K562 (cell line): ENCODE results near the gene GOLGA8B. TPM values are rescaled to one million over a fixed set of nuclear protein-coding genes. Genes with fewer than 3 reads are reported as not detected.

Source experiments
- ATAC-seq: fragments of 200-7000 bp; cut with Tn5 transposase; 3 replicates; pipeline ENCODE4 v1.9.1; 2020; ENCODE audit warnings: moderate library complexity
- BruUV-seq: library from RNA; stranded (reverse); fragments of 400-500 nt; replicated peaks from 2 replicates; lab custom pipeline; 2021; lab: Mats Ljungman, UMichigan
- CTCF ChIA-PET: fragments of 300-600 bp; formaldehyde crosslinking; extraction: SDS; loops from one replicate; lab custom pipeline; 2021; ENCODE audit warnings: low intra/inter-chr PET ratio; lab: Yijun Ruan, JAX
- POLR2A ChIA-PET: fragments of 300-600, 350-650 bp; sonication (Branson Sonifier 250); formaldehyde crosslinking; extraction: SDS; loops from one replicate; lab custom pipeline; 2021; ENCODE audit warnings: antibody characterized with exemption, inconsistent platforms; lab: Yijun Ruan, JAX
- DNase-seq, 4 experiments: peaks; one replicate each; pipeline versions ENCODE4 v3.0.0 to v3.0.0-alpha.2; 2011 to 2018; ENCODE audit warnings: low spot score in 3 of 4, mixed read lengths in 3 of 4; ENCODE audit errors: extremely low read depth in 1 of 4
- FAIRE-seq: peaks from 2 replicates; lab custom pipeline; 2011; peaks lifted over from hg19 to GRCh38; lab: Jason Lieb, UNC
- H2AFZ ChIP-seq: 2 replicates; pipeline ENCODE4 v1.6.0; 2011; ENCODE audit warnings: low read depth, low read length, control low read depth, inconsistent platforms
- H3K27ac ChIP-seq: fragments of 200-600 bp; 3 replicates; pipeline ENCODE4 v1.8.0; 2011; ENCODE audit warnings: low read depth, mild to moderate bottlenecking, control low read depth, inconsistent platforms, low read length, moderate library complexity, mixed read lengths; ENCODE audit errors: extremely low read depth
- H3K27me3 ChIP-seq, 2 experiments: fragments of 300-600 bp in 1 of 2; 2 replicates in 1 of 2; 3 replicates in 1 of 2; pipeline versions ENCODE4 v1.6.0 to v1.8.0; 2011; ENCODE audit warnings: inconsistent platforms in 2 of 2, low read length in 2 of 2, mild to moderate bottlenecking in 1 of 2, mixed read lengths in 1 of 2, moderate library complexity in 1 of 2; ENCODE audit not compliant: control insufficient read depth in 2 of 2, insufficient read depth in 2 of 2
- H3K36me3 ChIP-seq: fragments of 300-600 bp; 3 replicates; pipeline ENCODE4 v1.8.0; 2011; ENCODE audit warnings: mild to moderate bottlenecking, low read length, inconsistent platforms; ENCODE audit not compliant: control insufficient read depth, insufficient read depth
- H3K4me1 ChIP-seq, 2 experiments: fragments of 200-600 bp in 1 of 2; replicated peaks in 1 of 2; 2 replicates in 1 of 2; 3 replicates in 1 of 2; pipeline versions ENCODE4 v1.5.1 to v1.8.0; 2011; ENCODE audit warnings: inconsistent platforms in 2 of 2, low read length in 2 of 2, mild to moderate bottlenecking in 1 of 2, mixed read lengths in 1 of 2, moderate library complexity in 1 of 2; ENCODE audit not compliant: control insufficient read depth in 2 of 2, insufficient read depth in 2 of 2
- H3K4me2 ChIP-seq: 2 replicates; pipeline ENCODE4 v1.6.1; 2011; ENCODE audit warnings: low read length, control low read depth, inconsistent platforms, mixed read lengths; ENCODE audit not compliant: insufficient read depth
- H3K4me3 ChIP-seq: fragments of 200-600 bp; sonication (generic), shearing (Covaris generic); 2 replicates; pipeline ENCODE4 v1.5.1; 2016; ENCODE audit warnings: control low read depth, inconsistent platforms
- H3K79me2 ChIP-seq: fragments of 200-600 bp; 3 replicates; pipeline ENCODE4 v1.8.0; 2011; ENCODE audit warnings: low read length, inconsistent platforms; ENCODE audit not compliant: control insufficient read depth, insufficient read depth
- H3K9ac ChIP-seq, 2 experiments: 2 replicates each; pipeline versions ENCODE4 v1.6.0 to v1.6.1; 2011; ENCODE audit warnings: low read depth in 2 of 2, low read length in 2 of 2, control low read depth in 1 of 2, inconsistent platforms in 1 of 2, mild to moderate bottlenecking in 1 of 2, mixed read lengths in 1 of 2; ENCODE audit not compliant: insufficient read depth in 1 of 2
- H3K9me1 ChIP-seq: one replicate; pipeline ENCODE4 v1.6.0; 2011; ENCODE audit warnings: inconsistent platforms, mild to moderate bottlenecking, low read length, moderate library complexity; ENCODE audit not compliant: control insufficient read depth, insufficient read depth
- H3K9me3 ChIP-seq: replicated peaks from 2 replicates; pipeline ENCODE4 v1.5.1; 2011; ENCODE audit warnings: low read depth, low read length, inconsistent platforms; ENCODE audit not compliant: control insufficient read depth, insufficient read depth
- H4K20me1 ChIP-seq: replicated peaks from 2 replicates; pipeline ENCODE4 v1.6.1; 2011; ENCODE audit warnings: low read length, inconsistent platforms, mixed read lengths; ENCODE audit not compliant: control insufficient read depth, insufficient read depth
- ARID1B ChIP-seq: fragments of 450-650 bp; IDR thresholded peaks from 2 replicates; pipeline ENCODE4 v1.6.1; 2016; ENCODE audit warnings: antibody characterized with exemption, mild to moderate bottlenecking, inconsistent platforms
- EGR1 ChIP-seq: fragments of 450-650 bp; conservative IDR thresholded peaks from 2 replicates; pipeline ENCODE4 v1.6.1; 2017; ENCODE audit warnings: mild to moderate bottlenecking
- FOSL1 ChIP-seq: fragments of 200-800 bp; sonication (Bioruptor generic); conservative IDR thresholded peaks from 2 replicates; pipeline ENCODE4 v1.6.1; 2016; ENCODE audit warnings: missing genetic modification characterization, missing compliant biosample characterization
- FOXP1 ChIP-seq: sonication (generic); formaldehyde crosslinking; IDR thresholded peaks from 2 replicates; pipeline ENCODE4 v1.8.0; 2022; ENCODE audit warnings: mild to moderate bottlenecking, missing genetic modification reagents
- HNRNPLL ChIP-seq: fragments of 200-400 bp; formaldehyde crosslinking; IDR thresholded peaks from 2 replicates; pipeline ENCODE4 v1.6.1; 2017; ENCODE audit warnings: low read length, low read depth, mild to moderate bottlenecking; ENCODE audit not compliant: poor library complexity, severe bottlenecking
- KAT8 ChIP-seq: fragments of 450-650 bp; IDR thresholded peaks from 2 replicates; pipeline ENCODE4 v1.6.1; 2016; ENCODE audit warnings: low read depth, mild to moderate bottlenecking
- MEF2A ChIP-seq: IDR thresholded peaks from 2 replicates; pipeline ENCODE4 v1.6.1; 2011; ENCODE audit warnings: low read depth, mild to moderate bottlenecking, low read length, moderate library complexity; ENCODE audit not compliant: control insufficient read depth
- NR2F6 ChIP-seq: fragments of 450-650 bp; formaldehyde crosslinking; IDR thresholded peaks from 2 replicates; pipeline ENCODE4 v1.4.0; 2020; ENCODE audit warnings: mild to moderate bottlenecking
- PATZ1 ChIP-seq: fragments of 250-450 bp; sonication (Bioruptor Pico); IDR thresholded peaks from 2 replicates; pipeline ENCODE4 v1.5.0; 2020; ENCODE audit warnings: mild to moderate bottlenecking, borderline replicate concordance
- ZBTB40 ChIP-seq, 2 experiments: fragments of 450-650 bp in 1 of 2; sonication (generic) in 1 of 2; formaldehyde crosslinking in 1 of 2; IDR thresholded peaks; 2 replicates each; pipeline versions ENCODE4 v1.7.1 to v1.9.0; 2016 to 2022; ENCODE audit warnings: inconsistent platforms in 1 of 2, mild to moderate bottlenecking in 1 of 2, missing genetic modification reagents in 1 of 2
- ZNF263 ChIP-seq: sonication (generic); formaldehyde crosslinking; IDR thresholded peaks from 2 replicates; pipeline ENCODE4 v1.8.0; 2022; ENCODE audit warnings: mild to moderate bottlenecking, missing genetic modification reagents, borderline replicate concordance
- WGBS: fragments of 100-300 bp; shearing (Covaris generic); methylation state at CpG from one replicate; pipeline ENCODE4 v1.1.6; 2016; ENCODE audit warnings: low coverage, mixed read lengths; ENCODE audit not compliant: insufficient coverage; ENCODE audit errors: missing lambda C conversion rate; 5-methylcytosine and 5-hydroxymethylcytosine counted together
- in situ Hi-C: fragments of 300-500 bp; cut with MboI; formaldehyde crosslinking; loops from 4 replicates; pipeline ENCODE4 v1.15.0; 2018; ENCODE audit warnings: inconsistent platforms, mixed read lengths
- intact Hi-C: fragments of 100-400 bp; cut with micrococcal nuclease; formaldehyde crosslinking; loops from 2 replicates; pipeline ENCODE4 v1.14.2; 2022
- polyA plus RNA-seq, 8 experiments: library from polyadenylated mRNA; depleted of rRNA in 4 of 8; stranded (reverse) in 5 of 8; unstranded in 3 of 8; fragments of >200 nt; fragmentation: Nextera tagmentation in 2 of 8; fragmentation: Illumina TruSeq in 1 of 8; extraction: Ambion mirVana in 2 of 8; extraction: Trizol in 1 of 8; gene quantifications; 2 replicates each; pipeline versions ENCODE4 v1.2.1 to v1.2.3, GENCODE V29; 2011 to 2014; ENCODE audit warnings: inconsistent platforms in 1 of 8, missing spikeins in 1 of 8
- total RNA-seq, 7 experiments: library from RNA; depleted of rRNA in 6 of 7; stranded (reverse); fragments of >200 nt in 6 of 7; fragmentation: Illumina TruSeq in 2 of 7; extraction: Trizol in 2 of 7; gene quantifications; 2 replicates each; pipeline versions ENCODE4 v1.2.1 to v1.2.3, GENCODE V29; 2011 to 2021; ENCODE audit warnings: low replicate concordance in 1 of 7

The GOLGA8B gene
- total and polyA plus RNA-seq, 9 of the 15 experiments (the other 6 are each of a cell fraction or from before 2014, with no cell fraction given), result 7.9 to 236 (median 54.1) TPM

- no peak overlapping the region for H3K4me2 ChIP-seq
- no peak overlapping the region for H3K27ac ChIP-seq
- no peak overlapping the region for H3K9ac ChIP-seq
- no peak for ATAC-seq
- no TSS peak for BruUV-seq
- FAIRE-seq, result no peak
- H3K9me3 ChIP-seq, result peaks cover 9% of the 10 kb centered on the region; the same call in 1 of the 2 replicates
- no peak overlapping the region for H3K4me3 ChIP-seq
- H3K36me3 ChIP-seq, result no peaks in the 10 kb centered on the region
- DNase-seq, result no peak
- POLR2A ChIA-PET, result no interaction called here
- H4K20me1 ChIP-seq, result no peaks in the 10 kb centered on the region
- no peaks in the 10 kb centered on the region for H3K4me1 ChIP-seq
- CTCF ChIA-PET, result no interaction called here
- H3K27me3 ChIP-seq, result no peaks in the 10 kb centered on the region
- WGBS, result 34% methylated on average over 2 of the region's 2 CpGs
- intact Hi-C loops (loop anchor here (10.0 kb wide), 1 partner anchor 436 kb away; no protein-coding TSS in a partner anchor), in situ Hi-C loops (no loop called here)
- no peaks in the 10 kb centered on the region for H3K9me1 ChIP-seq
- no peak overlapping the region for H2AFZ ChIP-seq
- H3K79me2 ChIP-seq, result no peaks in the 10 kb centered on the region
- TF ChIP-seq EGR1 (no peak), FOXP1 (CRISPR knock-in tag) (no peak), ZNF263 (CRISPR knock-in tag) (no peak), FOSL1 (tag) (no peak), HNRNPLL (no peak), MEF2A (no peak), PATZ1 (no peak), NR2F6 (CRISPR knock-in tag) (no peak), KAT8 (no peak), ZBTB40 (IDR thresholded peaks at IDR 0.05) (no peak), ZBTB40 (CRISPR knock-in tag; IDR thresholded peaks at IDR 0.05) (no peak), ARID1B (no peak)
Measured at GRCh38 chr15:34628577-34629152, 45.2 kb upstream of the GOLGA8B start.
